Transverse colon (tissue), 4 donors: Measurements from ENCODE around the gene EBF3.

Experiments used
- CTCF ChIP-seq, 5 experiments: fragments of 200-600 bp in 3 of 5; fragments of 450-650 bp in 2 of 5; sonication (generic) in 3 of 5; IDR thresholded peaks; 1 replicate in 2 of 5; 2 replicates in 3 of 5; pipeline ENCODE4 v1.5.1; 2016 to 2017; ENCODE audit warnings: antibody characterized with exemption in 5 of 5, inconsistent platforms in 3 of 5, mild to moderate bottlenecking in 2 of 5, moderate library complexity in 1 of 5
- EP300 ChIP-seq: sonication (generic); formaldehyde crosslinking; IDR thresholded peaks from one replicate; pipeline ENCODE4 v1.6.1; 2017; ENCODE audit warnings: antibody characterized with exemption, low read depth
- POLR2AphosphoS5 ChIP-seq, 3 donors: sonication (generic); formaldehyde crosslinking; IDR thresholded peaks; one replicate each; pipeline ENCODE4 v1.6.1; 2016; ENCODE audit warnings: antibody characterized with exemption in 3 of 3

- TF ChIP-seq EP300, result no peak
- no peak for TF ChIP-seq POLR2AphosphoS5 (IDR thresholded peaks at IDR 0.05)
- no peak for TF ChIP-seq CTCF (IDR thresholded peaks at IDR 0.05)
Observed at GRCh38 chr10:129809431-129809830, 154.6 kb downstream of the EBF3 start.
